Iris pigment epithelial cell (primary cell): ENCODE data around the gene SERBP1.
"Not testable (repeated sequence)": the region's sequence is repeated elsewhere in the genome, so short reads cannot be mapped to it uniquely, and the experiment has no call there.

Experiments used
- DNase-seq: peaks from one replicate; pipeline ENCODE4 v3.0.0-alpha.2; 2011; ENCODE audit warnings: low read depth

Gene SERBP1

GRCh38 chr1:67430358-67431155, at the start of gene SERBP1:
SERBP1 (minus strand) TSS chr1:67430402; CDS start chr1:67430300, 102 bp downstream.
- peak; percentile 97 for DNase-seq

GRCh38 chr1:67479146-67479891, 49.1 kb upstream of the SERBP1 start:
- DNase-seq = no peak

GRCh38 chr1:67476906-67477305, 46.7 kb upstream of the SERBP1 start:
- DNase-seq = no peak

GRCh38 chr1:67476006-67476482, 45.8 kb upstream of the SERBP1 start:
- DNase-seq = no peak

- no peak for DNase-seq
Measured at GRCh38 chr1:67472056-67472455, 41.9 kb upstream of the SERBP1 start.

GRCh38 chr1:67469431-67469830, 39.2 kb upstream of the SERBP1 start:
- DNase-seq = no peak

- no peak for DNase-seq
Measured at GRCh38 chr1:67468066-67468718, 38.0 kb upstream of the SERBP1 start.

GRCh38 chr1:67465375-67465774, 35.2 kb upstream of the SERBP1 start:
- DNase-seq = peak; percentile 57

GRCh38 chr1:67464746-67465145, 34.5 kb upstream of the SERBP1 start:
- no peak for DNase-seq

- no peak for DNase-seq
Measured at GRCh38 chr1:67464058-67464457, 33.9 kb upstream of the SERBP1 start.

GRCh38 chr1:67463298-67463955, 33.2 kb upstream of the SERBP1 start:
- no peak for DNase-seq

- no peak for DNase-seq
Measured at GRCh38 chr1:67460676-67461500, 30.7 kb upstream of the SERBP1 start.

GRCh38 chr1:67459068-67459467, 28.9 kb upstream of the SERBP1 start:
- no peak for DNase-seq

GRCh38 chr1:67458663-67459062, 28.5 kb upstream of the SERBP1 start:
- DNase-seq = no peak

GRCh38 chr1:67457247-67457646, 27.0 kb upstream of the SERBP1 start:
- DNase-seq = no peak

GRCh38 chr1:67451815-67452214, 21.6 kb upstream of the SERBP1 start:
- DNase-seq = no peak

- no peak for DNase-seq
Measured at GRCh38 chr1:67451356-67451755, 21.2 kb upstream of the SERBP1 start.

GRCh38 chr1:67446893-67447292, 16.7 kb upstream of the SERBP1 start:
- DNase-seq = no peak

GRCh38 chr1:67446014-67446413, 15.8 kb upstream of the SERBP1 start:
- not testable (repeated sequence) for DNase-seq

- DNase-seq = no peak
Measured at GRCh38 chr1:67441739-67442281, 11.6 kb upstream of the SERBP1 start.

- DNase-seq = peak; percentile 59
Measured at GRCh38 chr1:67441183-67441582, 11.0 kb upstream of the SERBP1 start.
